Lung microvascular endothelial cell (primary cell): Measurements from ENCODE around the gene CNOT11. TPM values are rescaled to one million over a fixed set of nuclear protein-coding genes. Genes with fewer than 3 reads are reported as not detected.

Experiments
- DNase-seq, 2 donors: peaks; one replicate each; pipeline versions ENCODE4 v3.0.0 to v3.0.0-alpha.2; 2010; ENCODE audit warnings: low read depth in 2 of 2
- total RNA-seq: library from RNA; depleted of rRNA; stranded (reverse); fragments of >200 nt; gene quantifications from 2 replicates; pipeline ENCODE4 v1.2.1, GENCODE V29; 2014

CNOT11 gene
- total RNA-seq, 1 donor from 2014 or later = 15.7 TPM

DNA sequence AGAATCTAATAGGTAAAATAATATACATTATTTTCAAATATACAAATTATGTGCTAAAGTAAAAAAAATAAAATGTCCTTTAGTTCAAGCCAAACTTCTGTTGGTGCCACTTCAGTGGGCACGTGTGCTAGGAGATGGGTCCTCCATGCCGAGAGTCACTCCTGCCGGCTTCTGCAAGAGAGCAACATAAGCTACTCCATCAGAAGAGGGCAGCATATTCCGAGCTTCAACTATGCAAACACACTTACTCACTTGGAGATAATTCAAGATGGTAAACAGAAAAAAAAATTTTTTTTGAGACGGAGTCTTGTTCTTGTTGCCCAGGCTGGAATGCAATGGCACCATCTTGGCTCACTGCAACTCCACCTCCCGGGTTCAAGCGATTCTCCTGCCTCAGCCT lies 24.4 kb downstream of the CNOT11 start:
- peak in 1 of 2 donors; percentile 29 for DNase-seq

GRCh38 chr2:101278925-101279324 lies 26.2 kb downstream of the CNOT11 start:
- DNase-seq = no peak

- no peak for DNase-seq
These were observed 28.8 kb downstream of the CNOT11 start for GRCh38 chr2:101281482-101281881.

GRCh38 chr2:101282980-101283379 lies 30.3 kb downstream of the CNOT11 start:
- no peak for DNase-seq

DNA sequence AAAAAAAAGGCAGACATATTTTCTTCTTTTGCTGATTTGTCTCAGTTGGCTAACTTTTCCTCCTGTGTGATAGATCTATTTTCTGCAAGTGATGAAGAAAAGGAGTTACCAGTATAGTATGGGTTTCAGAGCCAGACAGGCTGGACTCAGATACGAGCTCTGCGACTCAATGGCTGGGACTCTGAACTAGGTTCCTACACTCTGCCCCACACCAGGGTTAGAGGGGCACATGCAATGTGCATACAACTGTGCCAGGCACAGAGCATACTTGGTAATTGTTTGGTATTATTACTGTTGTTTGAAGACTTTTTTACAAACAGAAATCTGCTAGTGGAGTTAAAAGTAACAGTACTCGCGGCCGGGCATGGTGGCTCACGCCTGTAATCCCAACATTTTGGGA lies 34.0 kb downstream of the CNOT11 start:
- no peak for DNase-seq

- no peak for DNase-seq
These were observed 34.6 kb downstream of the CNOT11 start for GRCh38 chr2:101287303-101287702.

GRCh38 chr2:101290711-101291110 lies 38.0 kb downstream of the CNOT11 start:
- DNase-seq = no peak

DNA sequence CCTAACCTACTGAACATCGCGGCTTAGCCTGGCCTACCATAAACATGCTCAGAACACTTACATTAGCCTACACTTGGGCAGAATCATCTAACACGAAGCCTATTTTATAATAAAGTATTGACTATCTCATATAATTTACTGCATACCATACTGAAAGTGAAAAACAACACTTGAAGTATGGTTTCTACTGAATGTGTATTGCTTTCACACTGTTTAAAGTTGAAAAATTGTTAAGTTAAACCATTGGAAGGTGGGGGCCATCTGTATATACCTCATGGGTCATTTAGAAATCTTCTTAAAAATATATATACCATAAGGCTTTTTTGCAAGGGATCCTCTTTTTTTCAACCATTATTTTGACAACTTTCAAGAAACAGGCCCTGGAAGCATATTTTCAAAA lies 39.3 kb downstream of the CNOT11 start:
- DNase-seq = no peak

GRCh38 chr2:101293544-101293943 lies 40.9 kb downstream of the CNOT11 start:
- DNase-seq = no peak

- DNase-seq = peak; percentile 50 to 56
These were observed 42.2 kb downstream of the CNOT11 start for GRCh38 chr2:101294861-101295260.

- peak in 1 of 2 donors; percentile 67 for DNase-seq
These were observed 43.2 kb downstream of the CNOT11 start for GRCh38 chr2:101295895-101296294.

GRCh38 chr2:101296371-101296770 lies 43.7 kb downstream of the CNOT11 start:
- no peak for DNase-seq

- no peak for DNase-seq
These were observed 44.7 kb downstream of the CNOT11 start for GRCh38 chr2:101297383-101297782.

DNA sequence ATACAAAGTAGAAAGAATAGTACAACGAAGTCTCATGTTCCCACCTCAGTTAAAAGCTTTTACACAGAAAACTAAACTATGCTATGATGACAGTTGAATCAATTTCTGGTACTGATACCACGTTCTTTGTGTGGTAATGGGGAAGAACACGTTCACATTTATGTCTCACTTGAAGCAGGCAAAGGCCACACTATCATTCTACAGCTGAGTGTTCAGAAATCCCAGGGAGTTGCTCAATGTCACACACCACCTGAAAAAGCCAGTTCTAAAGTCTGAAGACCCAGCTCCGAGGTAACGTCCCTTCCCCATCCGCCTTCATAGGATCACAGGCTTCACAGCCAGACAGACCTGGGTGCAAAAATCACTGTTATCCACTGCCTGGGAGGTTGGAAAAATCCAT lies 46.9 kb downstream of the CNOT11 start:
- DNase-seq = no peak

- DNase-seq = no peak
These were observed 47.5 kb downstream of the CNOT11 start for GRCh38 chr2:101300164-101300563.

DNA sequence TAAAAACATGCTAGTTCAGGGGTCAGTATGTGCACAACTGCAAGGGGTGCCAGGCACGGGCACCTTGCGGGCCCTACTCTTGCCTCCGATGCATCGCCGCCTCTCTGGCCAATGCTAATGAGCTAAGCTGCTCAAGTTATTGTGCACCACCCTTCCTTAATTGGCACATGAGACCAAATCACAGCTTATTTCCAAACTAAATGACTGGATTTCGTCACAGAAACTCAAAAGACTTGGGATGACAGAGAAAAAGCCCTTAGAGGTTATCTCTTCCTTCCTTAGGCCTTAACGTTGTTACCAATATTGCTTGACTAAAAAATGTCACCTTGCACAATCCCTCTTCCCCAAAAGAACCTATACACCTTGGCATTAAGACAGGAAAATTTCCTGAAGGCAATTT lies 48.1 kb downstream of the CNOT11 start:
- DNase-seq = no peak

DNA sequence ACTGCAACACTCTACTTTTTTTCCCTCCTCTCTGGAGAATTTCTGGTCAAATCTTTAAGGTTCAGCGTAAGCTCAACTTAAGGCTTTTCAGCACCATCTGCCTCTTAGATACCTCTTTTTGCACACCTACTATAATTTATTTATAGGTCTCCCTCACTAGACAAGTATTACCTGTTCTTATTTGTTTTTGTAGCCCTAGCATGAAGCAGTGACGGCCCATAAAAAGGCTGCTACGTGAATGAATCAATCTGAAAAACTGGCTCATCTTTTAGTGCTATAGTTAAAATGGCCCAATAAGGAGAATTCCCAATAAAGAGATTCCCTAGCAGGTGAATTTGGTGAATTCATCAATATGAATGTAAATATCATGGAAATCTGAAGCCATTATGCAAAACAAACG lies 49.3 kb downstream of the CNOT11 start:
- DNase-seq = no peak

- no peak for DNase-seq
These were observed 51.0 kb downstream of the CNOT11 start for GRCh38 chr2:101303688-101304087.

DNA sequence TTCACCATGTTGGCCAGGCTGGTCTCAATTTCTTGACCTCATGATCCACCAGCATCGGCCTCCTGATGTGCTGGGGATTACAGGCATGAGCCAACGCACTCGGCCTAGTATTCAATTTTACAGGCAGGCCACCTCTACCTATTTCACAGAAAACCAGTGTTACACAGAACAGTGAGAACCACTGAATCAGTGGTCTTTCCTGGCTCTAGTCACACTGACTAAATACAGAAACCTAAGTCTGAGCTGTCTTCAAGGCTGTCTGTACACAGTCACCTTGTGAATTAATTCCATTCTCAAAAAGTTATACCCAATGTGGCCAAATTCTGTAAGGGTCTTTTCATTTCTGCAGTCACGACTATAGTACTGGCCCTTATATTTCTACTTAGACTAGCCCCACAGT lies 52.3 kb downstream of the CNOT11 start:
- DNase-seq = no peak

DNA sequence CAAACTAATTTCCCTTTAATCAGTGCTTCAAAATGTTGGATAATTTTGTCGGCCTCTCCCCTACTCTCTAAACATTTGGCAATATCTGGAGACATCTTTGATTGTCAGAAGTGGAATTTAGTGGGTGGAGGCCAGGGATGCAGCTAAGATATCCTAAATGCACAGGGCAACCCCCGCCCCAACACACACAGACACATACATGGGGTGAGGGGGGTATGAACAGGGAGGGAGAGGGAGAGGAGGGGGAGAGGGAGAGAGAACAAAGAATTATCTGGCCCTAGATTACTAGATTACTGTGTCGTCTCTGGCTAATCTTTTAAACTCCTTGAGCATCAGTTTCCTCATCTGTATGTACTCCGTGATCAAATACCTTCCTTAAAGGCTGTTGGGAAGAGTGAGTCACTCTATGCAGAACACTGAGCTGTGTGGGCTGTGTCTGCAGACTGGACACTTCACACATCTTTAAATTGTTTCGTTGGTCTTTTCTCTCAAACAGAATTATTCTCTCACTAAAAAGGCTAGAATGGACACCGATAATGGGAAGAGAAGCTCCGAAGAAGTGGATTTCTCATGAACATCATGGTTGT lies 52.9 kb downstream of the CNOT11 start:
- peak; percentile 14 to 77 for DNase-seq

- DNase-seq = peak; percentile 20
These were observed 53.7 kb downstream of the CNOT11 start for GRCh38 chr2:101306410-101306809.

GRCh38 chr2:101307503-101307902 lies 54.8 kb downstream of the CNOT11 start:
- peak in 1 of 2 donors; percentile 20 for DNase-seq

DNA sequence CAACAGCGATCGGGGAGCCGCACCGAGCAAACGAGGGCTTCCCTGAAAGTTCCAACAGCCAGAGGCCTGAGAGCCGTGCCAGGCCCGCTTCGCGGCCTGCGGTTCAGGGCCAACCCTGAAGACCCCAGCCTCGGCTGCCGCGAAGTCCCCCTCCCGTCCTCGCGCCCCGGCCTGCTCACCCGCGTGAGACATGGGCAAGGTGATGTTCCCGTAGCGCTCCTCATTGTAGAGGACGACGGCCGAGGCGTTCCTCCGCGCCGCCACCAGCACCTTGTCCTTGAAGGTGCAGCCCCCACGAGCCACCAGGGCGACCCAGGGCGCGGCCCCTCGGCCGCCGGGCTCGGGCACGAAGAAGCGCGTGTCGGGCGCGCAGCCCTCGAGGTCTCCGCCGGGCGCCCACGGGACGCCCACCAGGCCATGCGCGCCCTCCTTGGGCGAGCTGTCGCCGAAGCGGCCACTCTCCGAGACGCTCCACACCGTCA lies 55.3 kb downstream of the CNOT11 start:
- DNase-seq = peak; percentile 27 to 33
